ENCODE data around the gene SLC25A13. TPM values are rescaled to one million over a fixed set of nuclear protein-coding genes. Genes with fewer than 3 reads are reported as not detected.
A peak's percentile ranks its signal among the peaks of the same experiment; 100 is the strongest.

The SLC25A13 gene
- total and polyA plus RNA-seq, 9 of the 15 experiments (the other 6 are each of a cell fraction or from before 2014, with no cell fraction given) = 21.4 to 80.2 (median 58.7) TPM

DNA sequence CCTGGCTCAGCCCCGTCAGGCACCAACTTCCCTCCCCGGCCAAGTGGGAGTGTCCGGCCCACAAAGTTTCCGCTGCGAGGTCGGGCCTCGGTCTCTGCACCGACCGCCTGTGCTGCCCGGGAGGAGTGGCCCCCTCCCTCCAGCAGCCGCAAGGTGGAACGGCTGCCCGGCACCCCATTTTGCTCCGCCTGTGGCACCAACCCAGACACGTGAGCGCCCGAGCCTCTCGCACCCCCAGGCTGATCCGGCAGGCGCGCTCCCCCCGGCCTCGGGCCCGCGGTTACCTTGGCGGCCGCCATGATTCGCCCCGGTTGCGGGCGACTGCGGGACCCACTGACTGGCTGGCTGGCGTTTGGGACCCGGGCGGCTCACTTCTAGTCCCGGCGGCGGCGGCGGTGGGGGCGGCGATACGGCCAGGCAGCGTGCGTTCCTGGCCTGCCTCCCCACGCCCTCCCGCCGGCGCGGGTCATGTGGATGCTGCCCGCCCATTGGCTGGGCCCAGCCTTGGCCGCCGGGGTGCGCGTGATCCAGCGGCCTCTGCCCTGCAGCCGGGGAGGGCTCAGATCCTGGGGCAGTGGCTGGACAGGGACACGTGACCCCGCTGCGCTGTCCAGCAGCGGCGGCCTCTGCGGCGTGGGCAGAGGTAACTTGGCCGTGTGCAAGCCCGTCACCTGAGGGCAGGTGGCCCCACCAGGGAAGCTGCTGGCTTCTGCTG is at the start of gene SLC25A13 (continued):
- TF ChIP-seq DIDO1 (tag; IDR thresholded peaks at IDR 0.05; ENCODE audit: low read depth) (no peak), ZNF12 (CRISPR knock-in tag; IDR thresholded peaks at IDR 0.05) (peak; percentile 69; the same call in 1 of the 2 replicates), ZNF696 (CRISPR knock-in tag; conservative IDR thresholded peaks at IDR 0.05) (no peak), NCOR1 (IDR thresholded peaks at IDR 0.05) (peak; percentile 43; the same call in 1 of the 2 replicates), ZNF431 (CRISPR knock-in tag; IDR thresholded peaks at IDR 0.05) (peak; percentile 76; the same call in 1 of the 2 replicates), ZNF212 (CRISPR knock-in tag; IDR thresholded peaks at IDR 0.05) (0 out of 2 replicates have a peak, but pooled peaks have one; percentile 61)
- TF ChIP-seq, protein P1, sequence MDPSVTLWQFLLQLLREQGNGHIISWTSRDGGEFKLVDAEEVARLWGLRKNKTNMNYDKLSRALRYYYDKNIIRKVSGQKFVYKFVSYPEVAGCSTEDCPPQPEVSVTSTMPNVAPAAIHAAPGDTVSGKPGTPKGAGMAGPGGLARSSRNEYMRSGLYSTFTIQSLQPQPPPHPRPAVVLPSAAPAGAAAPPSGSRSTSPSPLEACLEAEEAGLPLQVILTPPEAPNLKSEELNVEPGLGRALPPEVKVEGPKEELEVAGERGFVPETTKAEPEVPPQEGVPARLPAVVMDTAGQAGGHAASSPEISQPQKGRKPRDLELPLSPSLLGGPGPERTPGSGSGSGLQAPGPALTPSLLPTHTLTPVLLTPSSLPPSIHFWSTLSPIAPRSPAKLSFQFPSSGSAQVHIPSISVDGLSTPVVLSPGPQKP (CRISPR knock-in tag; IDR thresholded peaks at IDR 0.05) = no peak
- TF ChIP-seq, protein P2, sequence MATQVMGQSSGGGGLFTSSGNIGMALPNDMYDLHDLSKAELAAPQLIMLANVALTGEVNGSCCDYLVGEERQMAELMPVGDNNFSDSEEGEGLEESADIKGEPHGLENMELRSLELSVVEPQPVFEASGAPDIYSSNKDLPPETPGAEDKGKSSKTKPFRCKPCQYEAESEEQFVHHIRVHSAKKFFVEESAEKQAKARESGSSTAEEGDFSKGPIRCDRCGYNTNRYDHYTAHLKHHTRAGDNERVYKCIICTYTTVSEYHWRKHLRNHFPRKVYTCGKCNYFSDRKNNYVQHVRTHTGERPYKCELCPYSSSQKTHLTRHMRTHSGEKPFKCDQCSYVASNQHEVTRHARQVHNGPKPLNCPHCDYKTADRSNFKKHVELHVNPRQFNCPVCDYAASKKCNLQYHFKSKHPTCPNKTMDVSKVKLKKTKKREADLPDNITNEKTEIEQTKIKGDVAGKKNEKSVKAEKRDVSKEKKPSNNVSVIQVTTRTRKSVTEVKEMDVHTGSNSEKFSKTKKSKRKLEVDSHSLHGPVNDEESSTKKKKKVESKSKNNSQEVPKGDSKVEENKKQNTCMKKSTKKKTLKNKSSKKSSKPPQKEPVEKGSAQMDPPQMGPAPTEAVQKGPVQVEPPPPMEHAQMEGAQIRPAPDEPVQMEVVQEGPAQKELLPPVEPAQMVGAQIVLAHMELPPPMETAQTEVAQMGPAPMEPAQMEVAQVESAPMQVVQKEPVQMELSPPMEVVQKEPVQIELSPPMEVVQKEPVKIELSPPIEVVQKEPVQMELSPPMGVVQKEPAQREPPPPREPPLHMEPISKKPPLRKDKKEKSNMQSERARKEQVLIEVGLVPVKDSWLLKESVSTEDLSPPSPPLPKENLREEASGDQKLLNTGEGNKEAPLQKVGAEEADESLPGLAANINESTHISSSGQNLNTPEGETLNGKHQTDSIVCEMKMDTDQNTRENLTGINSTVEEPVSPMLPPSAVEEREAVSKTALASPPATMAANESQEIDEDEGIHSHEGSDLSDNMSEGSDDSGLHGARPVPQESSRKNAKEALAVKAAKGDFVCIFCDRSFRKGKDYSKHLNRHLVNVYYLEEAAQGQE (IDR thresholded peaks at IDR 0.05; ENCODE audit: borderline replicate concordance) = peak; percentile 100
- TF ChIP-seq, protein P2 (CRISPR knock-in tag; IDR thresholded peaks at IDR 0.05; ENCODE audit: low read depth) = peak; percentile 99
- TF ChIP-seq, protein P3, sequence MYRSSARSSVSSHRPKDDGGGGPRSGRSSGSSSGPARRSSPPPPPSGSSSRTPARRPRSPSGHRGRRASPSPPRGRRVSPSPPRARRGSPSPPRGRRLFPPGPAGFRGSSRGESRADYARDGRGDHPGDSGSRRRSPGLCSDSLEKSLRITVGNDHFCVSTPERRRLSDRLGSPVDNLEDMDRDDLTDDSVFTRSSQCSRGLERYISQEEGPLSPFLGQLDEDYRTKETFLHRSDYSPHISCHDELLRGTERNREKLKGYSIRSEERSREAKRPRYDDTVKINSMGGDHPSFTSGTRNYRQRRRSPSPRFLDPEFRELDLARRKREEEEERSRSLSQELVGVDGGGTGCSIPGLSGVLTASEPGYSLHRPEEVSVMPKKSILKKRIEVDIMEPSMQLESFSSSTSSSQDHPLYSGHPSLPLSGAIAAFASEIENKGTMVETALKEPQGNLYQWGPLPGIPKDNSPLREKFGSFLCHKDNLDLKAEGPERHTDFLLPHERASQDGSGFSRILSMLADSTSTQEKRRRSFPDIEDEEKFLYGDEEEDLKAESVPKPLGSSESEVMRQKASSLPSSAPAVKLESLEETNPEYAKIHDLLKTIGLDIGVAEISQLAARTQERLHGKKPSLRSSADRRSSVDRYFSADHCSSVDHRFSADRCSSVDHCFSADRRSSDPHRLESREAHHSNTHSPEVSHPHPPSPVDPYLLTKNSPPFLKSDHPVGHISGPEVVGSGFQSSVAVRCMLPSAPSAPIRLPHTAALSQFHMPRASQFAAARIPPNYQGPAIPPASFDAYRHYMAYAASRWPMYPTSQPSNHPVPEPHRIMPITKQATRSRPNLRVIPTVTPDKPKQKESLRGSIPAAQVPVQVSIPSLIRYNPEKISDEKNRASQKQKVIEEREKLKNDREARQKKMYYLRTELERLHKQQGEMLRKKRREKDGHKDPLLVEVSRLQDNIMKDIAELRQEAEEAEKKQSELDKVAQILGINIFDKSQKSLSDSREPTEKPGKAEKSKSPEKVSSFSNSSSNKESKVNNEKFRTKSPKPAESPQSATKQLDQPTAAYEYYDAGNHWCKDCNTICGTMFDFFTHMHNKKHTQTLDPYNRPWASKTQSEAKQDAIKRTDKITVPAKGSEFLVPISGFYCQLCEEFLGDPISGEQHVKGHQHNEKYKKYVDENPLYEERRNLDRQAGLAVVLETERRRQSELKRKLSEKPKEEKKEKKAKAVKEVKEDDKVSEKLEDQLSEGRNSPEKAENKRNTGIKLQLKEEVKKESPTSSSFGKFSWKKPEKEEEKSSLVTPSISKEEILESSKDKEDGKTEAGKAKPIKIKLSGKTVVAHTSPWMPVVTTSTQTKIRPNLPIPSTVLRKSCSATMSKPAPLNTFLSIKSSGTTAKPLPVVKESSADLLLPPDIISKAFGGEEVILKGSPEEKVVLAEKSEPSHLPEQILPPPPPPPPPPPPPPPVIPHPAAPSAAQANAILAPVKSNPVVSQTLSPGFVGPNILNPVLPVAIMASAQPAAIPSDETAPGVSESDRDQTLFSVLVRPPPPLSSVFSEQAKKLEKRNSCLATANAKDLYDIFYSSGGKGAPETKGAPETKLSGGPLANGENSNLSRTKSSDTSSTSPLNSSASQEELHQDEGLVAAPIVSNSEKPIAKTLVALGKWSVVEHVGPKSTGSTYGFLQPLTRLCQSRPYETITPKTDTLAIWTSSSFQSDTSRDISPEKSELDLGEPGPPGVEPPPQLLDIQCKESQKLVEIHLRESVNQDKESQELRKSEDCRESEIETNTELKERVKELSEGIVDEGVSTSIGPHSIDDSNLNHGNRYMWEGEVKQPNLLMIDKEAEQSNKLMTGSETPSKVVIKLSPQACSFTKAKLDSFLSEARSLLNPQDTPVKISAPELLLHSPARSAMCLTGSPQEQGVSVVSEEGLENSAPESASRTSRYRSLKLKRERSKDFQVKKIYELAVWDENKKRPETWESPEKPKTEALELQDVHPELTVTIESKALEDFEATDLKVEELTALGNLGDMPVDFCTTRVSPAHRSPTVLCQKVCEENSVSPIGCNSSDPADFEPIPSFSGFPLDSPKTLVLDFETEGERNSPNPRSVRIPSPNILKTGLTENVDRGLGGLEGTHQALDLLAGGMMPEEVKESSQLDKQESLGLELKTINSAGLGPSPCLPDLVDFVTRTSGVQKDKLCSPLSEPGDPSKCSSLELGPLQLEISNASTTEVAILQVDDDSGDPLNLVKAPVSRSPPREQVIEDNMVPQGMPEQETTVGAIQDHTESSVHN (IDR thresholded peaks at IDR 0.05; ENCODE audit: borderline replicate concordance in 1 of 2, low read depth in 1 of 2) = no peak

All from K562 (cell line).